Prostate gland (tissue), 2 donors: ENCODE data around the gene SPATA3. TPM values are rescaled to one million over a fixed set of nuclear protein-coding genes. Genes with fewer than 3 reads are reported as not detected.

Experiments
- DNase-seq: peaks from one replicate; pipeline ENCODE4 v3.0.0-alpha.2; 2019; ENCODE audit warnings: low spot score
- H3K27ac ChIP-seq, 2 donors: fragments of 200-600 bp; sonication (generic); 2 replicates each; pipeline ENCODE4 v1.5.1; 2017 to 2019
- H3K27me3 ChIP-seq: fragments of 200-600 bp; sonication (generic); replicated peaks from 2 replicates; pipeline ENCODE4 v1.5.1; 2019; ENCODE audit not compliant: insufficient read depth
- H3K36me3 ChIP-seq, 2 donors: fragments of 200-600 bp; sonication (generic); 1 replicate in 1 of 2; 2 replicates in 1 of 2; pipeline versions ENCODE4 v1.5.1 to v1.8.1; 2017 to 2019
- H3K4me1 ChIP-seq: fragments of 200-600 bp; sonication (generic); replicated peaks from 2 replicates; pipeline ENCODE4 v1.5.1; 2019
- H3K4me3 ChIP-seq, 2 donors: fragments of 200-600 bp; sonication (generic); 2 replicates each; pipeline ENCODE4 v1.5.1; 2017 to 2019
- H3K9me3 ChIP-seq: fragments of 200-600 bp; sonication (generic); 2 replicates; pipeline ENCODE4 v1.5.1; 2017
- CTCF ChIP-seq, 4 experiments: fragments of 200-600 bp in 2 of 4; fragments of 450-650 bp in 2 of 4; sonication (generic) in 2 of 4; IDR thresholded peaks; 1 replicate in 3 of 4; 2 replicates in 1 of 4; pipeline ENCODE4 v1.5.1; 2016 to 2019; ENCODE audit warnings: antibody characterized with exemption in 4 of 4, mild to moderate bottlenecking in 2 of 4, moderate library complexity in 2 of 4
- POLR2A ChIP-seq: fragments of 450-650 bp; IDR thresholded peaks from one replicate; pipeline ENCODE4 v1.6.1; 2016; ENCODE audit warnings: antibody characterized with exemption, mild to moderate bottlenecking
- POLR2AphosphoS5 ChIP-seq: sonication (generic); formaldehyde crosslinking; IDR thresholded peaks from one replicate; pipeline ENCODE4 v1.6.1; 2017; ENCODE audit warnings: antibody characterized with exemption
- WGBS: methylation state at CpG from one replicate; pipeline ENCODE4 v1.1.5; 2018; 5-methylcytosine and 5-hydroxymethylcytosine counted together
- intact Hi-C: fragments of 100-400 bp; cut with DNase I; formaldehyde crosslinking; loops from one replicate; pipeline ENCODE4 v1.14.2; 2022
- total RNA-seq, 2 donors: library from RNA; depleted of rRNA; stranded (reverse); fragments of >200 nt; gene quantifications; one replicate each; pipeline ENCODE4 v1.1.0, GENCODE V29; 2016

Gene SPATA3
- total RNA-seq, 2 donors from 2014 or later, result 1.8 TPM; not detected in 1

- 90% methylated on average over 15 of the region's 16 CpGs for WGBS
- Histone ChIP-seq H3K27ac (no peak overlapping the region), H3K4me3 (no peak overlapping the region), H3K36me3 (no peaks in the 10 kb centered on the region), H3K27me3 (no peaks in the 10 kb centered on the region), H3K4me1 (no peaks in the 10 kb centered on the region), H3K9me3 (no peaks in the 10 kb centered on the region)
- intact Hi-C loops, result no loop called here
- DNase-seq, result no peak
- TF ChIP-seq POLR2A (no peak), POLR2AphosphoS5 (no peak), CTCF (IDR thresholded peaks at IDR 0.05) (no peak)
Measured at GRCh38 chr2:230968921-230969658, 26.8 kb upstream of the SPATA3 start.

GRCh38 chr2:230969659-230970015, 26.3 kb upstream of the SPATA3 start:
- no peaks in the 10 kb centered on the region for H3K4me1 ChIP-seq
- H3K4me3 ChIP-seq, result no peak overlapping the region
- DNase-seq, result no peak
- H3K9me3 ChIP-seq, result no peaks in the 10 kb centered on the region
- intact Hi-C loops, result no loop called here
- WGBS, result 54% methylated on average over 2 of the region's 2 CpGs
- H3K27ac ChIP-seq, result no peak overlapping the region
- H3K36me3 ChIP-seq, result no peaks in the 10 kb centered on the region
- TF ChIP-seq POLR2AphosphoS5 (no peak), POLR2A (no peak), CTCF (IDR thresholded peaks at IDR 0.05) (no peak)
- no peaks in the 10 kb centered on the region for H3K27me3 ChIP-seq

- no peak for TF ChIP-seq CTCF (IDR thresholded peaks at IDR 0.05)
- no peak for TF ChIP-seq POLR2A
- WGBS, result 80% methylated on average over 5 of the region's 5 CpGs
- Histone ChIP-seq H3K27ac (no peak overlapping the region), H3K36me3 (no peaks in the 10 kb centered on the region), H3K9me3 (no peaks in the 10 kb centered on the region), H3K4me3 (no peak overlapping the region), H3K27me3 (no peaks in the 10 kb centered on the region), H3K4me1 (no peaks in the 10 kb centered on the region)
- intact Hi-C loops, result no loop called here
- no peak for DNase-seq
Measured at GRCh38 chr2:230972046-230972445, 23.9 kb upstream of the SPATA3 start.

GRCh38 chr2:230974096-230974913, 21.6 kb upstream of the SPATA3 start:
- no peaks in the 10 kb centered on the region for H3K36me3 ChIP-seq
- TF ChIP-seq POLR2AphosphoS5, result no peak
- intact Hi-C loops, result no loop called here
- H3K27me3 ChIP-seq, result no peaks in the 10 kb centered on the region
- DNase-seq, result no peak
- no peak overlapping the region for H3K4me3 ChIP-seq
- 85% methylated on average over 17 of the region's 17 CpGs for WGBS
- no peak overlapping the region for H3K27ac ChIP-seq
- no peaks in the 10 kb centered on the region for H3K4me1 ChIP-seq
- H3K9me3 ChIP-seq, result no peaks in the 10 kb centered on the region

GRCh38 chr2:230975927-230976326, 20.0 kb upstream of the SPATA3 start:
- 74% methylated on average over 11 of the region's 11 CpGs for WGBS

More at GRCh38 chr2:230975927-230976326, 20.0 kb upstream of the SPATA3 start:
- intact Hi-C loops, result no loop called here
- H3K9me3 ChIP-seq, result no peaks in the 10 kb centered on the region
- H3K4me1 ChIP-seq, result no peaks in the 10 kb centered on the region
- H3K27me3 ChIP-seq, result no peaks in the 10 kb centered on the region
- DNase-seq, result no peak
- H3K36me3 ChIP-seq, result no peaks in the 10 kb centered on the region
- no peak overlapping the region for H3K27ac ChIP-seq
- H3K4me3 ChIP-seq, result no peak overlapping the region
- TF ChIP-seq CTCF (IDR thresholded peaks at IDR 0.05) (no peak), POLR2A (no peak), POLR2AphosphoS5 (no peak)
